Keratinocyte (primary cell): ENCODE data around the gene BRI3BP.

Experiments used
- EZH2 ChIP-seq: IDR thresholded peaks from one replicate; pipeline ENCODE4 v1.6.1; 2012; ENCODE audit warnings: inconsistent platforms, mild to moderate bottlenecking, low read length, moderate library complexity
- TF ChIP-seq, protein P1 (sequence below), 3 experiments: IDR thresholded peaks in 1 of 3; conservative IDR thresholded peaks in 1 of 3; optimal IDR thresholded peaks in 1 of 3; 2 replicates in 2 of 3; 3 replicates in 1 of 3; pipeline versions ENCODE3 to v1.5.1; 2011; ENCODE audit warnings: low read length in 3 of 3, mild to moderate bottlenecking in 3 of 3, moderate library complexity in 2 of 3, control low read depth in 1 of 3, inconsistent platforms in 1 of 3; ENCODE audit not compliant: insufficient read depth in 2 of 3; ENCODE audit errors: extremely low read depth in 1 of 3

DNA sequence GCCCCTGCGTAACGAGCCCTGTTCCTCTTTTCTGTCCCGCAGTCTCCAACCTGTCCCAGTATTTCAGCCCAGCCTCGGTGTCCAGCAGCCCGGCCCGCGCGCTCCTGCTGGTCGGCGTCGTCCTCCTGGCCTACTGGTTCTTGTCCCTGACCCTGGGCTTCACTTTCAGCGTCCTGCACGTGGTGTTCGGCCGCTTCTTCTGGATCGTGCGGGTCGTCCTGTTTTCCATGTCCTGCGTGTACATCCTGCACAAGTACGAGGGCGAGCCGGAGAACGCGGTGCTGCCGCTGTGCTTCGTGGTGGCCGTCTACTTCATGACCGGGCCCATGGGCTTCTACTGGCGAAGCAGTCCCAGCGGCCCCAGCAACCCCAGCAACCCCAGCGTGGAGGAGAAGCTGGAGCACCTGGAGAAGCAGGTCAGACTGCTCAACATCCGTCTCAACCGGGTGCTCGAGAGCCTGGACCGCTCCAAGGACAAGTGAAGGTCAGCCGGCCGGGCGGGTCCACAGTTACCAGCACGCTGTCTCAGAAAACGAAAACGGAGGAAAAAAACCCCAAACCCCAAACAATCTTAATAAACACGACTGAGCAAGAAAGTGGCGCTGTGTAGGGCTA, 31.6 kb downstream of the BRI3BP start:
- TF ChIP-seq, protein P1, sequence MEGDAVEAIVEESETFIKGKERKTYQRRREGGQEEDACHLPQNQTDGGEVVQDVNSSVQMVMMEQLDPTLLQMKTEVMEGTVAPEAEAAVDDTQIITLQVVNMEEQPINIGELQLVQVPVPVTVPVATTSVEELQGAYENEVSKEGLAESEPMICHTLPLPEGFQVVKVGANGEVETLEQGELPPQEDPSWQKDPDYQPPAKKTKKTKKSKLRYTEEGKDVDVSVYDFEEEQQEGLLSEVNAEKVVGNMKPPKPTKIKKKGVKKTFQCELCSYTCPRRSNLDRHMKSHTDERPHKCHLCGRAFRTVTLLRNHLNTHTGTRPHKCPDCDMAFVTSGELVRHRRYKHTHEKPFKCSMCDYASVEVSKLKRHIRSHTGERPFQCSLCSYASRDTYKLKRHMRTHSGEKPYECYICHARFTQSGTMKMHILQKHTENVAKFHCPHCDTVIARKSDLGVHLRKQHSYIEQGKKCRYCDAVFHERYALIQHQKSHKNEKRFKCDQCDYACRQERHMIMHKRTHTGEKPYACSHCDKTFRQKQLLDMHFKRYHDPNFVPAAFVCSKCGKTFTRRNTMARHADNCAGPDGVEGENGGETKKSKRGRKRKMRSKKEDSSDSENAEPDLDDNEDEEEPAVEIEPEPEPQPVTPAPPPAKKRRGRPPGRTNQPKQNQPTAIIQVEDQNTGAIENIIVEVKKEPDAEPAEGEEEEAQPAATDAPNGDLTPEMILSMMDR (optimal IDR thresholded peaks at IDR 0.05 in 1 of 3, IDR thresholded peaks at IDR 0.05 in 1 of 3, conservative IDR thresholded peaks at IDR 0.05 in 1 of 3; ENCODE audit: extremely low read depth in 1 of 3, insufficient read depth in 2 of 3, low read length in 3 of 3) = no peak
- TF ChIP-seq EZH2 = no peak
